OCI-LY1 (cell line): ENCODE results near the gene TACR1.

Experiments
- EZH2 ChIP-seq: fragments of 200-600 bp; sonication (generic), shearing (Covaris generic); IDR thresholded peaks from 2 replicates; pipeline ENCODE4 v1.8.0; 2017; ENCODE audit warnings: borderline replicate concordance, mixed run types, mild to moderate bottlenecking, antibody characterized with exemption, low read length, moderate library complexity, mixed read lengths
- TF ChIP-seq, protein P1 (sequence below): fragments of 200-600 bp; sonication (generic), shearing (Covaris generic); IDR thresholded peaks from 2 replicates; pipeline ENCODE4 v1.5.1; 2017; ENCODE audit warnings: mild to moderate bottlenecking, antibody characterized with exemption, low read length, moderate library complexity, mixed read lengths

DNA sequence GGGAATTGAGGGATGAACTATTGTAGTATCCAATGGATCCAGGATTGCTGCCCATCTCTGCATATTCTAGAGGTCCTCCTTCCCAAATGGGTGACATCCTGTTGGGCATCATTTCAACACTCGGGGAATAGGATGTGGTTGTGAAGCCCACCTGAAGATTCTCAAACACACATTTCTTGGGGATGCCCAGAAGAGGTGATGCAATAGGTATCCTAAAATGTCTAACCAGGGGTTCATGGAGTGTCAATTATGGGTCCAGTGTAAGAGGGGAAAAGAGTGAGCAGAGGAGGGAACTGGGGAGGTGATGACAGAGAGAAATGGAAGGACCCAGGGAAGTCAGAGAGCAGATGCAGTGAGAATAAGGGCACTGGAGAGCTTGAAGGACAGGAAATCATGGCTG lies 188.7 kb downstream of the TACR1 start:
- TF ChIP-seq, protein P1, sequence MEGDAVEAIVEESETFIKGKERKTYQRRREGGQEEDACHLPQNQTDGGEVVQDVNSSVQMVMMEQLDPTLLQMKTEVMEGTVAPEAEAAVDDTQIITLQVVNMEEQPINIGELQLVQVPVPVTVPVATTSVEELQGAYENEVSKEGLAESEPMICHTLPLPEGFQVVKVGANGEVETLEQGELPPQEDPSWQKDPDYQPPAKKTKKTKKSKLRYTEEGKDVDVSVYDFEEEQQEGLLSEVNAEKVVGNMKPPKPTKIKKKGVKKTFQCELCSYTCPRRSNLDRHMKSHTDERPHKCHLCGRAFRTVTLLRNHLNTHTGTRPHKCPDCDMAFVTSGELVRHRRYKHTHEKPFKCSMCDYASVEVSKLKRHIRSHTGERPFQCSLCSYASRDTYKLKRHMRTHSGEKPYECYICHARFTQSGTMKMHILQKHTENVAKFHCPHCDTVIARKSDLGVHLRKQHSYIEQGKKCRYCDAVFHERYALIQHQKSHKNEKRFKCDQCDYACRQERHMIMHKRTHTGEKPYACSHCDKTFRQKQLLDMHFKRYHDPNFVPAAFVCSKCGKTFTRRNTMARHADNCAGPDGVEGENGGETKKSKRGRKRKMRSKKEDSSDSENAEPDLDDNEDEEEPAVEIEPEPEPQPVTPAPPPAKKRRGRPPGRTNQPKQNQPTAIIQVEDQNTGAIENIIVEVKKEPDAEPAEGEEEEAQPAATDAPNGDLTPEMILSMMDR = no peak
- no peak for TF ChIP-seq EZH2
